ENCODE data around the gene SCAF4. TPM values are rescaled to one million over a fixed set of nuclear protein-coding genes. Genes with fewer than 3 reads are reported as not detected.

Gene SCAF4
- total and polyA plus RNA-seq, 4 donors, result 11.3 to 29.7 (median 20.1) TPM

DNA sequence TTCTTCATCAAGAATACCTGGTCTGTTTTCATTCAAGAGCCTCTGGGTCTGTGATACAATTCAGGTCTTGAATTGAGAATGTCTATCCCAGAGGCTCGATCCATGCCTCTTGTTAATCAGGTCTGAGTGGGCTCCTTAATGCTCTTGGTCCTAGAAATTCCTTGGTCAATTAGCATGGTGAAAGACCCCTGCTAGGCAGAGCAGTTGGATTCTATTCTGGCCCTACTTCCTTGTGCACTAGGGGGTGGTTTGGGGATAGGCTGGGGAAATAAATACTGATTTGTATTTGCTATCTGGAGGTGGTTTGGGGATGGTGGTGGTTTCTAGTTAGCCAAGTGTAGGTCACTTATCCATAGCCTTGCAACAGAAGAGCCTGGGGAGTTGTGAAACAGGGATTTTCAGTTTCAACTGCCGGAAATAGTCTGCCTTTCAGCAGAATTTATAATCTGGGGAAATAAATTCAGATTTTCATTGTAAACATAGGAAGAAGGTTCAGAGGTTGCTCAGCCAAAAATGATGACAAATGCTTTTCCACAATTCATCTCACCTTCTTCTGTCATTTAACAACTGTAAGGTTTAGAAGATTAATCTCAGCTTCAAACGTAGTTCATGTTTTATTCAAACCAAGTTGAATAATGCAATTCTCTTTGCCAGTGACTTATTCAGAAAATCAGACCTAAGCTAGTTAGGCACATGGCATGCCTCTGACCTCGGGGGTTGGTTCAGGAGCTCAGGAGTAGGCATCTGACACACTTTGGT, 22.2 kb upstream of the SCAF4 start:
- H3K4me3 ChIP-seq, result no peak overlapping the region
- H3K9ac ChIP-seq (ENCODE audit: insufficient read depth in 1 of 2, low read length in 2 of 2), result no peak overlapping the region
- TF ChIP-seq CTCF (IDR thresholded peaks at IDR 0.05; ENCODE audit: control extremely low read depth, extremely low read depth), result no peak
- no peaks in the 10 kb centered on the region for H3K9me3 ChIP-seq (ENCODE audit: control insufficient read depth in 4 of 4, insufficient read depth in 3 of 4, low read length in 3 of 4)
- H3K4me1 ChIP-seq (ENCODE audit: control insufficient read depth in 5 of 5, insufficient read depth in 5 of 5, low read length in 5 of 5), result no peaks in the 10 kb centered on the region
- H3K27ac ChIP-seq (ENCODE audit: low read depth in 1 of 2, low read length in 1 of 2), result no peak overlapping the region
- 68 to 76% methylated on average over 4 of the region's 4 CpGs for WGBS, 2 donors
- ATAC-seq (ENCODE audit: insufficient read depth, low FRiP score) (no peak), DNase-seq (no peak)
- no peaks in the 10 kb centered on the region for H3K27me3 ChIP-seq (ENCODE audit: control insufficient read depth in 3 of 3, insufficient read depth in 3 of 3, low read length in 2 of 3)
- H3K36me3 ChIP-seq (ENCODE audit: control insufficient read depth in 4 of 4, insufficient read depth in 4 of 4, low read length in 4 of 4), result no peaks in the 10 kb centered on the region

DNA sequence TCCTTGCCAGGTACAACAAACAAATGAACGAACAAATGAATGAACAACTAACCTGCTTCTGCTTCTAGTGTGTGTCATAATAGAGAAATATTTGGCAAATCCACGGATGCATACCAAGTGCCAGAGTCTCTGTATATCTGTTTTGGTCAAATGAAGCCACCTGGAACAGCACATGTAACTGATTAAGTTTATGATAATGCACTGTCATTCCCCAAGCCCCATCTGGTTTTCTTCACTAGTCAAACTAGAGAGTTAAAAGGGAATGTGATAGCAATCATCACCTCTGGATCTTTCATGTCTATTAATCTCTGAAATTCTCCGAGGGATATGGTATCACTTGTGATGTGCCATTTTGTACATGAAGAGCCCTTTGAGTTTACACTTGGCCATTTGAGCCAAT, 21.0 kb upstream of the SCAF4 start:
- Histone ChIP-seq H3K36me3 (ENCODE audit: control insufficient read depth in 4 of 4, insufficient read depth in 4 of 4, low read length in 4 of 4) (no peaks in the 10 kb centered on the region), H3K27ac (ENCODE audit: low read depth in 1 of 2, low read length in 1 of 2) (no peak overlapping the region), H3K9me3 (ENCODE audit: control insufficient read depth in 4 of 4, insufficient read depth in 3 of 4, low read length in 3 of 4) (no peaks in the 10 kb centered on the region), H3K4me1 (ENCODE audit: control insufficient read depth in 5 of 5, insufficient read depth in 5 of 5, low read length in 5 of 5) (no peaks in the 10 kb centered on the region), H3K9ac (ENCODE audit: insufficient read depth in 1 of 2, low read length in 2 of 2) (no peak overlapping the region), H3K4me3 (no peak overlapping the region), H3K27me3 (ENCODE audit: control insufficient read depth in 3 of 3, insufficient read depth in 3 of 3, low read length in 2 of 3) (no peaks in the 10 kb centered on the region)
- no peak for DNase-seq
- 81 to 95% methylated on average over 3 of the region's 3 CpGs for WGBS, 2 donors
- no peak for TF ChIP-seq CTCF (IDR thresholded peaks at IDR 0.05; ENCODE audit: control extremely low read depth, extremely low read depth)
- no peak for ATAC-seq (ENCODE audit: insufficient read depth, low FRiP score)

DNA sequence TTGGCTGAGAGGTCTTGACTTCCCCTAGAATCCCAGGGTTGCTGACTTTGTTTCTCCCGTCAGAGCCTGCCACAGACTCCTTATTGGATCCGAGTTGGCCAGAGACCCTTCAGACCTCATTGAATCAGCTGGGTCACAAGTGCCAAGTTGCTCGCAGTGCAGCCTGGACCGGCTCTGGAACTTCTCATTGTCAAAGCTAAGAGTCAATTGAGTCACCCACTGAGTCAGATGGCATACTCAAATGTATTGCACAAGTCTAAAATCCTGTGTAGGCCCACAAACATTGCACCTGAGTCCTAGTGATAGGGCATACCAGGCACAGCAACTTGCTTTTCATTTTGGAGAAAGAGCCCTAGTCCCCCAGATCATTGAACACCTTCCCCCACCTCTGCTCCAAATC, 20.4 kb upstream of the SCAF4 start:
- Histone ChIP-seq H3K9me3 (ENCODE audit: control insufficient read depth in 4 of 4, insufficient read depth in 3 of 4, low read length in 3 of 4) (peaks cover 0 to under 1% (median 0%) of the 10 kb centered on the region in 4 donors), H3K4me1 (ENCODE audit: control insufficient read depth in 5 of 5, insufficient read depth in 5 of 5, low read length in 5 of 5) (no peaks in the 10 kb centered on the region), H3K27me3 (ENCODE audit: control insufficient read depth in 3 of 3, insufficient read depth in 3 of 3, low read length in 2 of 3) (no peaks in the 10 kb centered on the region), H3K9ac (ENCODE audit: insufficient read depth in 1 of 2, low read length in 2 of 2) (no peak overlapping the region), H3K27ac (ENCODE audit: low read depth in 1 of 2, low read length in 1 of 2) (no peak overlapping the region), H3K4me3 (no peak overlapping the region), H3K36me3 (ENCODE audit: control insufficient read depth in 4 of 4, insufficient read depth in 4 of 4, low read length in 4 of 4) (no peaks in the 10 kb centered on the region)
- ATAC-seq (ENCODE audit: insufficient read depth, low FRiP score) (no peak), DNase-seq (no peak)
- no peak for TF ChIP-seq CTCF (IDR thresholded peaks at IDR 0.05; ENCODE audit: control extremely low read depth, extremely low read depth)
- WGBS, 2 donors, result 90 to 93% methylated on average over 4 of the region's 4 CpGs

GRCh38 chr21:31750843-31751242, 18.9 kb upstream of the SCAF4 start:
- DNase-seq, result no peak
- ATAC-seq (ENCODE audit: insufficient read depth, low FRiP score), result no peak
- no peak overlapping the region for H3K4me3 ChIP-seq
- H3K9ac ChIP-seq (ENCODE audit: insufficient read depth in 1 of 2, low read length in 2 of 2), result no peak overlapping the region
- H3K27ac ChIP-seq (ENCODE audit: low read depth in 1 of 2, low read length in 1 of 2), result no peak overlapping the region
- no peak for TF ChIP-seq CTCF (IDR thresholded peaks at IDR 0.05; ENCODE audit: control extremely low read depth, extremely low read depth)
- peaks cover 0 to 2% (median 0%) of the 10 kb centered on the region in 4 donors for H3K9me3 ChIP-seq (ENCODE audit: control insufficient read depth in 4 of 4, insufficient read depth in 3 of 4, low read length in 3 of 4)
- H3K27me3 ChIP-seq (ENCODE audit: control insufficient read depth in 3 of 3, insufficient read depth in 3 of 3, low read length in 2 of 3), result no peaks in the 10 kb centered on the region
- no peaks in the 10 kb centered on the region for H3K36me3 ChIP-seq (ENCODE audit: control insufficient read depth in 4 of 4, insufficient read depth in 4 of 4, low read length in 4 of 4)
- no peaks in the 10 kb centered on the region for H3K4me1 ChIP-seq (ENCODE audit: control insufficient read depth in 5 of 5, insufficient read depth in 5 of 5, low read length in 5 of 5)

All from lung (tissue), 12 donors.